ENCODE measurements around the gene P3H3.

- TF ChIP-seq POLR2A (IDR thresholded peaks at IDR 0.05): peak; percentile 97
- TF ChIP-seq CTCF (IDR thresholded peaks at IDR 0.05): peak in 1 of 4 experiments; percentile 14
These were observed 39.4 kb downstream of the P3H3 start, which contains the start of gene TPI1 for GRCh38 chr12:6867413-6868210.
